ENCODE measurements around the gene RUNDC3A.
"Not testable (repeated sequence)": the region's sequence is repeated elsewhere in the genome, so short reads cannot be mapped to it uniquely, and the experiment has no call there.

RUNDC3A gene

DNA sequence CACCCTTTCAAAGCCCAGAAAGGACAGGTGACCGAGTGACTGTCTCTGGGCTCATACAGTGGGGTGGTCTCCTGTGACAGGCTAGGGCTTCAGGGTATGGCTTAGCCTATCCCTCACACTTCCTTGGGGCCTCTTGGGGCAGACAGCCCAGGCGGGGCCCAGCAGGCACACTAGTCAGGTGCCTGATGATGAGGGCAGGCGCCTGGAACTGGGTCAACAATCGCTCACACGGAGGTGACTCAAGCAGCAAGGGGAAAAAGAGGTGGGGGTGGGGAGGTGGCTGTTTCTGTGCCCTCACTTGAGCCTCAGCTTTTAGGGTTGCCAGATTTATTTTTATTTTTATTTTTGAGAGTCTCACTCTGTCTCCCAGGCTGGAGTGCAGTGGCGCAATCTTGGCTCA lies 30.3 kb downstream of the RUNDC3A start:
- TF ChIP-seq, protein P1, sequence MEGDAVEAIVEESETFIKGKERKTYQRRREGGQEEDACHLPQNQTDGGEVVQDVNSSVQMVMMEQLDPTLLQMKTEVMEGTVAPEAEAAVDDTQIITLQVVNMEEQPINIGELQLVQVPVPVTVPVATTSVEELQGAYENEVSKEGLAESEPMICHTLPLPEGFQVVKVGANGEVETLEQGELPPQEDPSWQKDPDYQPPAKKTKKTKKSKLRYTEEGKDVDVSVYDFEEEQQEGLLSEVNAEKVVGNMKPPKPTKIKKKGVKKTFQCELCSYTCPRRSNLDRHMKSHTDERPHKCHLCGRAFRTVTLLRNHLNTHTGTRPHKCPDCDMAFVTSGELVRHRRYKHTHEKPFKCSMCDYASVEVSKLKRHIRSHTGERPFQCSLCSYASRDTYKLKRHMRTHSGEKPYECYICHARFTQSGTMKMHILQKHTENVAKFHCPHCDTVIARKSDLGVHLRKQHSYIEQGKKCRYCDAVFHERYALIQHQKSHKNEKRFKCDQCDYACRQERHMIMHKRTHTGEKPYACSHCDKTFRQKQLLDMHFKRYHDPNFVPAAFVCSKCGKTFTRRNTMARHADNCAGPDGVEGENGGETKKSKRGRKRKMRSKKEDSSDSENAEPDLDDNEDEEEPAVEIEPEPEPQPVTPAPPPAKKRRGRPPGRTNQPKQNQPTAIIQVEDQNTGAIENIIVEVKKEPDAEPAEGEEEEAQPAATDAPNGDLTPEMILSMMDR (IDR thresholded peaks at IDR 0.05; ENCODE audit: low read depth, low read length) = no peak
- TF ChIP-seq, protein P2, sequence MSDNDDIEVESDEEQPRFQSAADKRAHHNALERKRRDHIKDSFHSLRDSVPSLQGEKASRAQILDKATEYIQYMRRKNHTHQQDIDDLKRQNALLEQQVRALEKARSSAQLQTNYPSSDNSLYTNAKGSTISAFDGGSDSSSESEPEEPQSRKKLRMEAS (IDR thresholded peaks at IDR 0.05; ENCODE audit: low read depth, low read length) = no peak
- no peak for TF ChIP-seq MYC (IDR thresholded peaks at IDR 0.05; ENCODE audit: low read depth, low read length)
- TF ChIP-seq POLR2A (IDR thresholded peaks at IDR 0.05; ENCODE audit: extremely low read depth, insufficient read length) = no peak
- DNase-seq (ENCODE audit: low read depth) = no peak
- H3K4me3 ChIP-seq (ENCODE audit: low read depth, low read length) = no peak overlapping the region

GRCh38 chr17:44340553-44340952 lies 32.2 kb downstream of the RUNDC3A start:
- not testable (repeated sequence) for H3K4me3 ChIP-seq (ENCODE audit: low read depth, low read length); DNase-seq (ENCODE audit: low read depth)

- no peak overlapping the region for H3K4me3 ChIP-seq (ENCODE audit: low read depth, low read length)
- no peak for DNase-seq (ENCODE audit: low read depth)
- no peak for TF ChIP-seq POLR2A (IDR thresholded peaks at IDR 0.05; ENCODE audit: extremely low read depth, insufficient read length)
- TF ChIP-seq, protein P2 (IDR thresholded peaks at IDR 0.05; ENCODE audit: low read depth, low read length) = no peak
- TF ChIP-seq MYC (IDR thresholded peaks at IDR 0.05; ENCODE audit: low read depth, low read length) = no peak
- TF ChIP-seq, protein P1 (IDR thresholded peaks at IDR 0.05; ENCODE audit: low read depth, low read length) = no peak
Observed at GRCh38 chr17:44343510-44344209, 35.3 kb downstream of the RUNDC3A start.

- DNase-seq (ENCODE audit: low read depth) = peak; percentile 93
- TF ChIP-seq MYC (IDR thresholded peaks at IDR 0.05; ENCODE audit: low read depth, low read length) (0 out of 2 replicates have a peak, but pooled peaks have one; percentile 22), POLR2A (IDR thresholded peaks at IDR 0.05; ENCODE audit: extremely low read depth, insufficient read length) (peak; percentile 62)
- TF ChIP-seq, protein P1 (IDR thresholded peaks at IDR 0.05; ENCODE audit: low read depth, low read length) = no peak
- TF ChIP-seq, protein P2 (IDR thresholded peaks at IDR 0.05; ENCODE audit: low read depth, low read length) = peak; percentile 84
- H3K4me3 ChIP-seq (ENCODE audit: low read depth, low read length) = peak within 1 kb of the TSS; percentile 90
Observed at GRCh38 chr17:44344939-44345453, 36.6 kb downstream of the RUNDC3A start, which contains the start of gene GRN. Gene GRN (plus strand): TSS chr17:44345302. CDS start chr17:44349165, 3,863 bp downstream.

DNA sequence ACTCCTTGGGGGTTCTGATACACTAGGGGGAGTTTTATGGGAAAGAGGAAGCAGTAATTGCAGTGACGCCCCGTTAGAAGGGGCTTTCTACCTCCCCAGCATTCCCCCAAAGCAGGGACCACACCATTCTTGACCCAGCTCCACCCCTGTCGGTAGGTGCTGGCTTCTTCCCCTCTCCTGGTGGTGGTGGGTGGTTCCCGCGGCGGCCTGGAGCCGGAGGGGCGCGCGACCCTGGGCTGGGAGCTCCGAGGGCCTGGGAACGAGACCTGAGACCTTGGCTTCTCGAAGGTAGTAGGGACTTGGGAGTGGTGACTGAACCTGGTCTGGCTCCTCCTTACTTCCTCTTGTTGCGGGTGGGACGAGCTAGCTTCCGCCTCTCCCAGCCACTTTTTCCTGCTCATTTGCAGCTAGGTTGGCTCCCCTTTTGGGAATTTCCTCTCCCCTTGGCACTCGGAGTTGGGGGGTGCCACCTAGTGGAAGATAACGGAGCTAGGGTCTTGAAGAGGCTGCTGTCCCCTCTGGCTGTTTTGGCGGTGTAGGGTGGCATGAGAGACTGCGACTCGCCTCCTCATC lies 37.1 kb downstream of the RUNDC3A start:
- TF ChIP-seq MYC (IDR thresholded peaks at IDR 0.05; ENCODE audit: low read depth, low read length) (no peak), POLR2A (IDR thresholded peaks at IDR 0.05; ENCODE audit: extremely low read depth, insufficient read length) (no peak)
- TF ChIP-seq, protein P2 (IDR thresholded peaks at IDR 0.05; ENCODE audit: low read depth, low read length) = no peak
- TF ChIP-seq, protein P1 (IDR thresholded peaks at IDR 0.05; ENCODE audit: low read depth, low read length) = peak; percentile 75
- H3K4me3 ChIP-seq (ENCODE audit: low read depth, low read length) = peak overlapping the region; percentile 90
- peak; percentile 78 for DNase-seq (ENCODE audit: low read depth)
